ENCODE results near the gene UGT1A1. TPM values are rescaled to one million over a fixed set of nuclear protein-coding genes. Genes with fewer than 3 reads are reported as not detected.

UGT1A1 gene
- total and polyA plus RNA-seq, 5 experiments from 2014 or later, result not detected

GRCh38 chr2:233792720-233793119, 32.6 kb downstream of the UGT1A1 start:
- peaks cover 0 to 4% (median 0%) of the 10 kb centered on the region in 9 donors for H3K9me3 Mint-ChIP-seq

GRCh38 chr2:233793465-233794127, 33.5 kb downstream of the UGT1A1 start:
- H3K4me1 Mint-ChIP-seq, result peaks cover 0 to 12% (median 0%) of the 10 kb centered on the region in 4 donors
- no peak for ATAC-seq
- POLR2A ChIA-PET, result no interaction called here
- H3K27ac Mint-ChIP-seq, result no peak overlapping the region
- peaks cover 0 to 5% (median 2%) of the 10 kb centered on the region in 5 donors for H3K27me3 Mint-ChIP-seq
- no peaks in the 10 kb centered on the region for H3K36me3 Mint-ChIP-seq
- H3K9me3 Mint-ChIP-seq, result peaks cover 0 to 4% (median 0%) of the 10 kb centered on the region in 9 donors
- H3K4me3 Mint-ChIP-seq, result no peak overlapping the region
- DNase-seq, result peak in 1 of 10 donors; percentile 55

More at GRCh38 chr2:233792720-233793119, 32.6 kb downstream of the UGT1A1 start:
- Mint-ChIP-seq H3K36me3 (no peaks in the 10 kb centered on the region), H3K4me1 (peaks cover 0 to 12% (median 0%) of the 10 kb centered on the region in 4 donors), H3K27me3 (peaks cover 0 to 5% (median 0%) of the 10 kb centered on the region in 5 donors), H3K4me3 (no peak overlapping the region), H3K27ac (no peak overlapping the region)
- POLR2A ChIA-PET, result no interaction called here
- DNase-seq (no peak), ATAC-seq (no peak)

GRCh38 chr2:233794128-233794658, 34.1 kb downstream of the UGT1A1 start:
- Mint-ChIP-seq H3K36me3 (no peaks in the 10 kb centered on the region), H3K4me1 (peaks cover 0 to 10% (median 0%) of the 10 kb centered on the region in 4 donors), H3K27ac (no peak overlapping the region), H3K4me3 (no peak overlapping the region), H3K9me3 (peaks cover 0 to 5% (median 0%) of the 10 kb centered on the region in 9 donors), H3K27me3 (peaks cover 0 to 6% (median 2%) of the 10 kb centered on the region in 5 donors)
- DNase-seq (no peak), ATAC-seq (no peak)
- POLR2A ChIA-PET, result no interaction called here

- Mint-ChIP-seq H3K4me3 (no peak overlapping the region), H3K27me3 (peaks cover 0 to 6% (median 5%) of the 10 kb centered on the region in 5 donors), H3K36me3 (no peaks in the 10 kb centered on the region), H3K27ac (no peak overlapping the region), H3K4me1 (peaks cover 0 to 6% (median 0%) of the 10 kb centered on the region in 4 donors), H3K9me3 (peaks cover 0 to 4% (median 0%) of the 10 kb centered on the region in 9 donors)
- DNase-seq (no peak), ATAC-seq (no peak)
- POLR2A ChIA-PET, result interaction anchor here (0.6 kb wide), 1 partner anchor 608 kb away, joined by 3 read pairs; no protein-coding TSS in a partner anchor
Observed at GRCh38 chr2:233795735-233796171, 35.7 kb downstream of the UGT1A1 start.

- Mint-ChIP-seq H3K27ac (no peak overlapping the region), H3K4me3 (no peak overlapping the region), H3K4me1 (peaks cover 0 to under 1% (median 0%) of the 10 kb centered on the region in 4 donors), H3K27me3 (peaks cover 0 to 7% (median 6%) of the 10 kb centered on the region in 5 donors), H3K9me3 (peaks cover 0 to 4% (median 0%) of the 10 kb centered on the region in 9 donors), H3K36me3 (no peaks in the 10 kb centered on the region)
- ATAC-seq (no peak), DNase-seq (no peak)
- POLR2A ChIA-PET, result interaction anchor here (0.6 kb wide), 1 partner anchor 608 kb away, joined by 3 read pairs; no protein-coding TSS in a partner anchor
Observed at GRCh38 chr2:233796254-233796653, 36.2 kb downstream of the UGT1A1 start.

- Mint-ChIP-seq H3K4me3 (no peak overlapping the region), H3K27ac (no peak overlapping the region), H3K9me3 (peaks cover 0 to 4% (median 0%) of the 10 kb centered on the region in 9 donors), H3K4me1 (no peaks in the 10 kb centered on the region), H3K36me3 (no peaks in the 10 kb centered on the region), H3K27me3 (peaks cover 2 to 18% (median 15%) of the 10 kb centered on the region in 5 donors)
- DNase-seq (peak in 2 of 10 donors; percentile 14 to 59), ATAC-seq (no peak)
- POLR2A ChIA-PET, result no interaction called here
Observed at GRCh38 chr2:233798335-233799086, 38.4 kb downstream of the UGT1A1 start.

GRCh38 chr2:233799087-233799665, 39.1 kb downstream of the UGT1A1 start:
- no peaks in the 10 kb centered on the region for H3K4me1 Mint-ChIP-seq
- no peak for ATAC-seq
- H3K27me3 Mint-ChIP-seq, result peaks cover 2 to 24% (median 14%) of the 10 kb centered on the region in 5 donors
- peaks cover 0 to 4% (median 0%) of the 10 kb centered on the region in 9 donors for H3K9me3 Mint-ChIP-seq
- H3K27ac Mint-ChIP-seq, result no peak overlapping the region
- no peak for DNase-seq
- no peaks in the 10 kb centered on the region for H3K36me3 Mint-ChIP-seq
- H3K4me3 Mint-ChIP-seq, result no peak overlapping the region
- POLR2A ChIA-PET, result no interaction called here

- H3K4me3 Mint-ChIP-seq, result no peak overlapping the region
- no peaks in the 10 kb centered on the region for H3K36me3 Mint-ChIP-seq
- H3K9me3 Mint-ChIP-seq, result peaks cover 0 to 4% (median 0%) of the 10 kb centered on the region in 9 donors
- POLR2A ChIA-PET, result no interaction called here
- peak in 1 of 10 donors; percentile 10 for DNase-seq
- H3K4me1 Mint-ChIP-seq, result no peaks in the 10 kb centered on the region
- no peak for ATAC-seq
- H3K27ac Mint-ChIP-seq, result no peak overlapping the region
- peaks cover 5 to 28% (median 14%) of the 10 kb centered on the region in 5 donors for H3K27me3 Mint-ChIP-seq
Observed at GRCh38 chr2:233799716-233800115, 39.6 kb downstream of the UGT1A1 start.

- POLR2A ChIA-PET, result no interaction called here
- Mint-ChIP-seq H3K4me1 (no peaks in the 10 kb centered on the region), H3K4me3 (no peak overlapping the region), H3K27ac (no peak overlapping the region), H3K27me3 (peaks cover 5 to 31% (median 14%) of the 10 kb centered on the region in 5 donors), H3K36me3 (no peaks in the 10 kb centered on the region), H3K9me3 (peaks cover 0 to 4% (median 0%) of the 10 kb centered on the region in 9 donors)
- ATAC-seq (no peak), DNase-seq (peak in 1 of 10 donors; percentile 3)
Observed at GRCh38 chr2:233800208-233800607, 40.1 kb downstream of the UGT1A1 start.

GRCh38 chr2:233801357-233802131, 41.5 kb downstream of the UGT1A1 start:
- Mint-ChIP-seq H3K4me3 (no peak overlapping the region), H3K27me3 (peaks cover 5 to 31% (median 14%) of the 10 kb centered on the region in 5 donors), H3K36me3 (no peaks in the 10 kb centered on the region), H3K4me1 (no peaks in the 10 kb centered on the region), H3K9me3 (peaks cover 0 to 4% (median 0%) of the 10 kb centered on the region in 9 donors), H3K27ac (no peak overlapping the region)
- DNase-seq, result no peak
- ATAC-seq, result no peak
- POLR2A ChIA-PET, result no interaction called here

- peaks cover 5 to 31% (median 14%) of the 10 kb centered on the region in 5 donors for H3K27me3 Mint-ChIP-seq
- no peak for DNase-seq
Observed at GRCh38 chr2:233802132-233802815, 42.2 kb downstream of the UGT1A1 start.

More at GRCh38 chr2:233802132-233802815, 42.2 kb downstream of the UGT1A1 start:
- no peak for ATAC-seq
- POLR2A ChIA-PET, result no interaction called here
- H3K4me3 Mint-ChIP-seq, result no peak overlapping the region
- H3K4me1 Mint-ChIP-seq, result no peaks in the 10 kb centered on the region
- no peak overlapping the region for H3K27ac Mint-ChIP-seq
- H3K9me3 Mint-ChIP-seq, result peaks cover 0 to 4% (median 0%) of the 10 kb centered on the region in 9 donors
- H3K36me3 Mint-ChIP-seq, result no peaks in the 10 kb centered on the region
